ENCODE measurements around the gene SPDYE2. TPM values are rescaled to one million over a fixed set of nuclear protein-coding genes. Genes with fewer than 3 reads are reported as not detected.
"Not testable (repeated sequence)": the region's sequence is repeated elsewhere in the genome, so short reads cannot be mapped to it uniquely, and the experiment has no call there.

SPDYE2 gene
- total and polyA plus RNA-seq, 4 donors, result 0.08 to 2.6 TPM; not detected in 2

GRCh38 chr7:102514881-102515721 is 35.9 kb upstream of the SPDYE2 start:
- H3K4me3 ChIP-seq (ENCODE audit: low read depth in 1 of 3, low read length in 3 of 3); H3K9me3 ChIP-seq (ENCODE audit: control insufficient read depth in 4 of 4, low read length in 3 of 4); H3K36me3 ChIP-seq (ENCODE audit: control insufficient read depth in 4 of 4, insufficient read depth in 3 of 4, low read depth in 1 of 4, low read length in 3 of 4); DNase-seq (ENCODE audit: low spot score); H3K4me1 ChIP-seq (ENCODE audit: control insufficient read depth in 4 of 4, insufficient read depth in 4 of 4, low read length in 3 of 4); H3K9ac ChIP-seq (ENCODE audit: low read depth in 1 of 2, low read length in 2 of 2); H3K27ac ChIP-seq (ENCODE audit: low read depth in 1 of 2, low read length in 2 of 2); H3K27me3 ChIP-seq (ENCODE audit: control insufficient read depth in 4 of 4, insufficient read depth in 4 of 4, low read length in 3 of 4): not testable (repeated sequence)
- WGBS, result 82% methylated on average over 3 of the region's 15 CpGs

- not testable (repeated sequence) for H3K4me1 ChIP-seq (ENCODE audit: control insufficient read depth in 4 of 4, insufficient read depth in 4 of 4, low read length in 3 of 4); H3K27ac ChIP-seq (ENCODE audit: low read depth in 1 of 2, low read length in 2 of 2); H3K4me3 ChIP-seq (ENCODE audit: low read depth in 1 of 3, low read length in 3 of 3); H3K9ac ChIP-seq (ENCODE audit: low read depth in 1 of 2, low read length in 2 of 2); H3K9me3 ChIP-seq (ENCODE audit: control insufficient read depth in 4 of 4, low read length in 3 of 4); DNase-seq (ENCODE audit: low spot score); H3K36me3 ChIP-seq (ENCODE audit: control insufficient read depth in 4 of 4, insufficient read depth in 3 of 4, low read depth in 1 of 4, low read length in 3 of 4); H3K27me3 ChIP-seq (ENCODE audit: control insufficient read depth in 4 of 4, insufficient read depth in 4 of 4, low read length in 3 of 4)
- no CpG with 5 or more reads among the region's 3 CpGs for WGBS
Observed at GRCh38 chr7:102515889-102516288, 35.1 kb upstream of the SPDYE2 start.

- not testable (repeated sequence) for DNase-seq (ENCODE audit: low spot score); H3K9me3 ChIP-seq (ENCODE audit: control insufficient read depth in 4 of 4, low read length in 3 of 4); H3K36me3 ChIP-seq (ENCODE audit: control insufficient read depth in 4 of 4, insufficient read depth in 3 of 4, low read depth in 1 of 4, low read length in 3 of 4); H3K27me3 ChIP-seq (ENCODE audit: control insufficient read depth in 4 of 4, insufficient read depth in 4 of 4, low read length in 3 of 4); H3K27ac ChIP-seq (ENCODE audit: low read depth in 1 of 2, low read length in 2 of 2); H3K9ac ChIP-seq (ENCODE audit: low read depth in 1 of 2, low read length in 2 of 2); H3K4me3 ChIP-seq (ENCODE audit: low read depth in 1 of 3, low read length in 3 of 3); H3K4me1 ChIP-seq (ENCODE audit: control insufficient read depth in 4 of 4, insufficient read depth in 4 of 4, low read length in 3 of 4)
- whole genome bisulfite sequencing, result no CpG with 5 or more reads among the region's 10 CpGs
Observed at GRCh38 chr7:102516951-102517350, 34.1 kb upstream of the SPDYE2 start.

DNA sequence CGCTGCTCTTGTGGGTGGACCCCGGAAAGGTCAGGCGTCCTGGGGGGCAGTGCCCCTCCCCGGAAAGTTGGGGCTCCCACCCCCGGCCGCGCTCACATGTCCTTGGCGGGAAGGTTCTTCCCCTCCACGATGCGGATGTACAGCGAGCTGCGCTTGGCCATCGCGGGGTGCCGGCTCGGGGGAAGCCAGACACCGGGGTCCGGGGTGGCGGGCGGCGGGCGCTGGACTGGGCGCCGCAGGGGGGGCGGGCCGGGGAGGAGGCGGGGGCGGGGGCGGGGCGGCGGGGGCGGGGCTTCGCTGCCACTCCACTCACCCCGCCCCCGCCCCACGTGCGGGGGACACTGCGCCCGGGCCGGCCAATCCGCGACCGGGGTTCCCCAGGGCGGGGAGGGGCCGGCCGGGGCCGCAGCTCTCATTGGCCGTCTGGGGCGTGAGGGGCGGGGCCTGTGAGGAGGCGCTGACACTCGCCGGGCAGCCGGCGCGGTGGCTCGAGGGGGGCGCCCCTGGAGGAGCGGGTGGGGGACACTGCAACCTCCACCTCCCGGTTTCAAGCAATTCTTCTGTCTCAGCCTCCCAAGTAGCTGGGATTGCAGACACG is 33.4 kb upstream of the SPDYE2 start, which contains the start of gene RASA4B:
RASA4B (minus strand) TSS at position 228 of the 598 bp plus-strand sequence; CDS start at position 161, 67 bp downstream.
- not testable (repeated sequence) for H3K9ac ChIP-seq (ENCODE audit: low read depth in 1 of 2, low read length in 2 of 2); H3K27ac ChIP-seq (ENCODE audit: low read depth in 1 of 2, low read length in 2 of 2); H3K27me3 ChIP-seq (ENCODE audit: control insufficient read depth in 4 of 4, insufficient read depth in 4 of 4, low read length in 3 of 4); H3K4me3 ChIP-seq (ENCODE audit: low read depth in 1 of 3, low read length in 3 of 3); H3K4me1 ChIP-seq (ENCODE audit: control insufficient read depth in 4 of 4, insufficient read depth in 4 of 4, low read length in 3 of 4); H3K36me3 ChIP-seq (ENCODE audit: control insufficient read depth in 4 of 4, insufficient read depth in 3 of 4, low read depth in 1 of 4, low read length in 3 of 4); H3K9me3 ChIP-seq (ENCODE audit: control insufficient read depth in 4 of 4, low read length in 3 of 4)
- DNase-seq (ENCODE audit: low spot score), result peak; percentile 31
- WGBS, result 0% methylated on average over 17 of the region's 61 CpGs

GRCh38 chr7:102520797-102521196 is 30.2 kb upstream of the SPDYE2 start:
- not testable (repeated sequence) for H3K27ac ChIP-seq (ENCODE audit: low read depth in 1 of 2, low read length in 2 of 2); H3K27me3 ChIP-seq (ENCODE audit: control insufficient read depth in 4 of 4, insufficient read depth in 4 of 4, low read length in 3 of 4); H3K9me3 ChIP-seq (ENCODE audit: control insufficient read depth in 4 of 4, low read length in 3 of 4); H3K4me3 ChIP-seq (ENCODE audit: low read depth in 1 of 3, low read length in 3 of 3); H3K36me3 ChIP-seq (ENCODE audit: control insufficient read depth in 4 of 4, insufficient read depth in 3 of 4, low read depth in 1 of 4, low read length in 3 of 4); H3K9ac ChIP-seq (ENCODE audit: low read depth in 1 of 2, low read length in 2 of 2); DNase-seq (ENCODE audit: low spot score); H3K4me1 ChIP-seq (ENCODE audit: control insufficient read depth in 4 of 4, insufficient read depth in 4 of 4, low read length in 3 of 4)
- WGBS, result 99% methylated on average over 3 of the region's 5 CpGs

DNA sequence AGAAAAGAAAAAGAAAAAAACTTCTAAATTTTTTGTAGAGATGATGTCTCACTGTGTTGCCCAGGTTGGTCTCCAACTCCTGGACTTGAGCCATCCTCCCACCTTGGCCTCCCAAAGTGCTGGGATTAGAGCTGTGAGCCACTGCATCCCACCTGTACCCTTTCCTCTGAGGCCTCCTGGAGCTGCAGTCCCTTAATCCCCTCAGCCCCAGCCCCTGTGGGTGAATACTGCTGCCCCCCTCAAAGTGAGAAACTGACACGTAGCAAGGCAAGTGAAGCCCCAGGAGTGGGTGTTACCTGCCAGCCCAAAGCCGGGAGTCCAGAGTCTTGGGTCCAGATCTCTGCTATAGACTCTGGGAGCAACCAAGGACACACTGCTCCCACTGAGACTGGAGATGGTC is 26.2 kb upstream of the SPDYE2 start:
- DNase-seq (ENCODE audit: low spot score); H3K27me3 ChIP-seq (ENCODE audit: control insufficient read depth in 4 of 4, insufficient read depth in 4 of 4, low read length in 3 of 4); H3K9ac ChIP-seq (ENCODE audit: low read depth in 1 of 2, low read length in 2 of 2); H3K36me3 ChIP-seq (ENCODE audit: control insufficient read depth in 4 of 4, insufficient read depth in 3 of 4, low read depth in 1 of 4, low read length in 3 of 4); H3K27ac ChIP-seq (ENCODE audit: low read depth in 1 of 2, low read length in 2 of 2); H3K9me3 ChIP-seq (ENCODE audit: control insufficient read depth in 4 of 4, low read length in 3 of 4); H3K4me1 ChIP-seq (ENCODE audit: control insufficient read depth in 4 of 4, insufficient read depth in 4 of 4, low read length in 3 of 4); H3K4me3 ChIP-seq (ENCODE audit: low read depth in 1 of 3, low read length in 3 of 3): not testable (repeated sequence)
- 76% methylated on average over 1 of the region's 2 CpGs for WGBS

DNA sequence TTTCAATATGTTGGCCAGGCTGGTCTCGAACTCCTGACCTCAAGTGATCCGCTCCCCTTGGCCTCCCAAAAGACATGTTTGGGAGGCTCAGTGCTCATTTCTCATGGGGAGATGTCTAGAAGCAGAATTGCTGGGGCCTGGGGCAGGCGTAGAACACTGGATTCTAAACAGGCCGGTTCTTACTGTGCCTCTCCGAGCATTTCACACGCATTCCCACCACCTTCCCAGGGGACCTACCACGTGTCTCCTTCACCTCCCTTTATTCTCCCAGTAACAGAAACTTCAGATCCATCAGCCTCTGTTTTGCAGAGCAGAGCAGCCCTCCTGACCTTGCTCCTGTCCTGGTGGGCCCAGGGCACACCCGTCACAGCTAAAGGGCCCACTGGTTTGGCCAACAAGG is 23.8 kb upstream of the SPDYE2 start:
- not testable (repeated sequence) for H3K9me3 ChIP-seq (ENCODE audit: control insufficient read depth in 4 of 4, low read length in 3 of 4); H3K4me3 ChIP-seq (ENCODE audit: low read depth in 1 of 3, low read length in 3 of 3); H3K27me3 ChIP-seq (ENCODE audit: control insufficient read depth in 4 of 4, insufficient read depth in 4 of 4, low read length in 3 of 4); H3K27ac ChIP-seq (ENCODE audit: low read depth in 1 of 2, low read length in 2 of 2); H3K36me3 ChIP-seq (ENCODE audit: control insufficient read depth in 4 of 4, insufficient read depth in 3 of 4, low read depth in 1 of 4, low read length in 3 of 4); H3K9ac ChIP-seq (ENCODE audit: low read depth in 1 of 2, low read length in 2 of 2); H3K4me1 ChIP-seq (ENCODE audit: control insufficient read depth in 4 of 4, insufficient read depth in 4 of 4, low read length in 3 of 4); DNase-seq (ENCODE audit: low spot score)
- WGBS, result 90% methylated on average over 1 of the region's 8 CpGs

- not testable (repeated sequence) for H3K9ac ChIP-seq (ENCODE audit: low read depth in 1 of 2, low read length in 2 of 2); H3K4me3 ChIP-seq (ENCODE audit: low read depth in 1 of 3, low read length in 3 of 3); H3K9me3 ChIP-seq (ENCODE audit: control insufficient read depth in 4 of 4, low read length in 3 of 4); H3K4me1 ChIP-seq (ENCODE audit: control insufficient read depth in 4 of 4, insufficient read depth in 4 of 4, low read length in 3 of 4); H3K36me3 ChIP-seq (ENCODE audit: control insufficient read depth in 4 of 4, insufficient read depth in 3 of 4, low read depth in 1 of 4, low read length in 3 of 4); DNase-seq (ENCODE audit: low spot score); H3K27ac ChIP-seq (ENCODE audit: low read depth in 1 of 2, low read length in 2 of 2); H3K27me3 ChIP-seq (ENCODE audit: control insufficient read depth in 4 of 4, insufficient read depth in 4 of 4, low read length in 3 of 4)
- WGBS, result 100% methylated on average over 2 of the region's 13 CpGs
Observed at GRCh38 chr7:102527822-102528793, 22.9 kb upstream of the SPDYE2 start.
